GM23338 (cell line): Measurements from ENCODE around the gene CUEDC2. TPM values are rescaled to one million over a fixed set of nuclear protein-coding genes. Genes with fewer than 3 reads are reported as not detected.

Source experiments
- ATAC-seq: fragments of 200-7000 bp; cut with Tn5 transposase; 3 replicates; pipeline ENCODE4 v1.9.1; 2020
- DNase-seq: peaks from one replicate; pipeline ENCODE4 v3.0.0-alpha.2; 2015; ENCODE audit warnings: low spot score
- H2AFZ ChIP-seq: fragments of 200-600 bp; sonication (generic); 2 replicates; pipeline ENCODE4 v1.8.0; 2016; ENCODE audit warnings: antibody characterized with exemption, mild to moderate bottlenecking, moderate library complexity
- H3F3A ChIP-seq: fragments of 200-600 bp; sonication (generic); replicated peaks from 2 replicates; pipeline ENCODE4 v1.8.0; 2017; ENCODE audit warnings: antibody characterized with exemption, mixed run types, low read depth
- H3K27ac ChIP-seq: fragments of 200-600 bp; sonication (generic); 2 replicates; pipeline ENCODE4 v1.6.1; 2016; ENCODE audit warnings: low read depth
- H3K27me3 ChIP-seq: fragments of 200-600 bp; sonication (generic); 2 replicates; pipeline ENCODE4 v1.8.0; 2016; ENCODE audit warnings: mild to moderate bottlenecking, mixed run types, moderate library complexity; ENCODE audit not compliant: insufficient read depth
- H3K36me3 ChIP-seq: fragments of 200-600 bp; sonication (generic); 2 replicates; pipeline ENCODE4 v1.8.0; 2016; ENCODE audit warnings: mild to moderate bottlenecking; ENCODE audit not compliant: insufficient read depth
- H3K4me1 ChIP-seq: fragments of 200-600 bp; sonication (generic); 2 replicates; pipeline ENCODE4 v1.8.0; 2016; ENCODE audit warnings: mild to moderate bottlenecking, moderate library complexity; ENCODE audit not compliant: insufficient read depth
- H3K4me2 ChIP-seq: fragments of 200-600 bp; sonication (generic); 2 replicates; pipeline ENCODE4 v1.7.1; 2017; ENCODE audit warnings: mixed run types
- H3K4me3 ChIP-seq: fragments of 200-600 bp; sonication (generic); 2 replicates; pipeline ENCODE4 v1.6.1; 2016; ENCODE audit warnings: mixed run types
- H3K79me2 ChIP-seq: fragments of 200-600 bp; sonication (generic); replicated peaks from 2 replicates; pipeline ENCODE4 v1.8.0; 2017; ENCODE audit warnings: mild to moderate bottlenecking; ENCODE audit not compliant: insufficient read depth
- H3K9me2 ChIP-seq: fragments of 200-600 bp; sonication (generic); 2 replicates; pipeline ENCODE4 v1.8.0; 2017; ENCODE audit not compliant: insufficient read depth
- H4K20me1 ChIP-seq: fragments of 200-600 bp; sonication (generic); replicated peaks from 2 replicates; pipeline ENCODE4 v1.8.0; 2017; ENCODE audit warnings: mild to moderate bottlenecking; ENCODE audit not compliant: insufficient read depth
- H3K27ac Mint-ChIP-seq: 2 replicates; pipeline ENCODE4 v1.8.0; 2020; ENCODE audit warnings: inconsistent platforms, mild to moderate bottlenecking, moderate library complexity, mixed read lengths
- H3K27me3 Mint-ChIP-seq: 3 replicates; pipeline ENCODE4 v1.8.0; 2022; ENCODE audit warnings: low read depth, mild to moderate bottlenecking, moderate library complexity, mixed read lengths, inconsistent platforms; ENCODE audit not compliant: insufficient read depth, poor library complexity
- H3K36me3 Mint-ChIP-seq: 3 replicates; pipeline ENCODE4 v1.8.0; 2021; ENCODE audit warnings: low read depth, mild to moderate bottlenecking, inconsistent platforms, moderate library complexity, mixed read lengths
- H3K4me1 Mint-ChIP-seq: 3 replicates; pipeline ENCODE4 v1.8.0; 2020; ENCODE audit warnings: mild to moderate bottlenecking, inconsistent platforms, mixed read lengths
- H3K4me3 Mint-ChIP-seq: 3 replicates; pipeline ENCODE4 v1.8.0; 2021; ENCODE audit warnings: moderate library complexity, mild to moderate bottlenecking, inconsistent platforms, mixed read lengths
- H3K9me3 Mint-ChIP-seq: 3 replicates; pipeline ENCODE4 v1.8.0; 2020; ENCODE audit warnings: moderate library complexity, mild to moderate bottlenecking, inconsistent platforms, mixed read lengths
- CREB1 ChIP-seq: fragments of 250-450 bp; sonication (Bioruptor Pico); IDR thresholded peaks from 2 replicates; pipeline ENCODE4 v1.5.0; 2020; ENCODE audit warnings: low read depth, mild to moderate bottlenecking, moderate library complexity
- EZH2 ChIP-seq: fragments of 200-600 bp; sonication (generic); IDR thresholded peaks from one replicate; pipeline ENCODE4 v1.8.0; 2017; ENCODE audit warnings: antibody characterized with exemption, mild to moderate bottlenecking, low read depth; ENCODE audit not compliant: unreplicated experiment
- EZH2phosphoT487 ChIP-seq: fragments of 200-600 bp; sonication (generic); IDR thresholded peaks from one replicate; pipeline ENCODE4 v1.8.1; 2018; ENCODE audit warnings: antibody characterized with exemption; ENCODE audit not compliant: unreplicated experiment
- JUNB ChIP-seq: IDR thresholded peaks from one replicate; pipeline ENCODE4 v1.6.1; 2016; ENCODE audit warnings: antibody characterized with exemption; ENCODE audit not compliant: unreplicated experiment
- NANOG ChIP-seq: IDR thresholded peaks from 2 replicates; pipeline ENCODE4 v1.6.1; 2016; ENCODE audit warnings: antibody characterized with exemption, borderline replicate concordance
- POLR2AphosphoS5 ChIP-seq: IDR thresholded peaks from 2 replicates; pipeline ENCODE4 v1.6.1; 2016; ENCODE audit warnings: antibody characterized with exemption, low read depth
- STAT1 ChIP-seq: IDR thresholded peaks from one replicate; pipeline ENCODE4 v1.6.1; 2016; ENCODE audit warnings: antibody characterized with exemption; ENCODE audit not compliant: unreplicated experiment
- ZNF114 ChIP-seq: fragments of 250-450 bp; sonication (Bioruptor Pico); IDR thresholded peaks from 2 replicates; pipeline ENCODE4 v1.5.0; 2020; ENCODE audit warnings: mild to moderate bottlenecking, moderate library complexity
- ZNF331 ChIP-seq: fragments of 250-450 bp; sonication (Bioruptor Pico); IDR thresholded peaks from 2 replicates; pipeline ENCODE4 v1.5.0; 2020; ENCODE audit warnings: low read depth, mild to moderate bottlenecking, moderate library complexity
- polyA plus RNA-seq: library from polyadenylated mRNA; unstranded; fragments of >200 nt; fragmentation: Nextera tagmentation; extraction: Ambion mirVana; gene quantifications from 2 replicates; pipeline ENCODE4 v1.2.1, GENCODE V29; 2016
- total RNA-seq: library from RNA; depleted of rRNA; stranded (reverse); fragments of >200 nt; shearing (Covaris generic); gene quantifications from 2 replicates; pipeline ENCODE4 v1.2.3, GENCODE V29; 2014
- TF ChIP-seq, protein P1 (sequence below), 2 experiments: fragments of 200-600 bp in 1 of 2; sonication (generic) in 1 of 2; conservative IDR thresholded peaks; 2 replicates each; pipeline versions ENCODE4 v1.5.1 to v1.6.1; 2016 to 2017; ENCODE audit warnings: antibody characterized with exemption in 2 of 2, low read depth in 2 of 2, mild to moderate bottlenecking in 2 of 2, moderate library complexity in 1 of 2
- TF ChIP-seq, protein P2 (sequence below): IDR thresholded peaks from 2 replicates; pipeline ENCODE4 v1.6.1; 2016; ENCODE audit warnings: antibody characterized with exemption
- TF ChIP-seq, protein P3 (sequence below): IDR thresholded peaks from one replicate; pipeline ENCODE4 v1.6.1; 2018; ENCODE audit warnings: antibody characterized with exemption; ENCODE audit not compliant: unreplicated experiment
- TF ChIP-seq, protein P4 (sequence below): fragments of 250-450 bp; sonication (Bioruptor Pico); IDR thresholded peaks from 2 replicates; pipeline ENCODE4 v1.5.0; 2020; ENCODE audit warnings: mild to moderate bottlenecking, moderate library complexity

CUEDC2 gene
- total and polyA plus RNA-seq, 2 experiments from 2014 or later = 39.2 to 47.3 TPM

DNA sequence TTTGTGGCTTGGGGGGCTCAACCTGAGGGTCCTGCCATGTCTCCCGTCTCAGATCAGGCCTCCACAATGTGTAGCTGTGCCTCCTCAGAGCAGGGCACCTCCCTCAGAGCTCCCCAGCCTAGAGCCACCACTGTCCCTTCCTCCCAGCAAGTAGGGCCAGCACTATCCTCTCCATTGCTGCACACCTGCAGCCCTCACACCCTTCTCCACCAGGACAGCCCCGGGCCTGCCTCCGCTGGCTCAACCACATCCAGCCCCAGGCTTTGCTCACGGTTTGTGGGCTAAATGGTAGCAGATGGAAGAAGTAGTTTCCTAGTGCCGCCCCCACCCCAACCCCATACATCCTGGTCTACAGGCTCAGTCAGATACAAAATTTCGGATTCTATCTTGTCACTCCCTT is 26.7 kb downstream of the CUEDC2 start:
- H3K27me3 Mint-ChIP-seq = peaks cover 47% of the 10 kb centered on the region

More for the DNA sequence above, 26.7 kb downstream of the CUEDC2 start:
- no peaks in the 10 kb centered on the region for H3K9me2 ChIP-seq
- peaks cover 34% of the 10 kb centered on the region for H3K27me3 ChIP-seq
- peaks cover 12% of the 10 kb centered on the region for H3K4me1 Mint-ChIP-seq
- peaks cover 12% of the 10 kb centered on the region for H3F3A ChIP-seq
- ATAC-seq = no peak
- no peaks in the 10 kb centered on the region for H3K79me2 ChIP-seq
- H3K4me2 ChIP-seq = no peak overlapping the region
- DNase-seq = no peak
- no peak overlapping the region for H2AFZ ChIP-seq
- H3K36me3 ChIP-seq = no peaks in the 10 kb centered on the region
- H3K4me3 ChIP-seq = no peak overlapping the region
- peaks cover 2% of the 10 kb centered on the region; the same call in 1 of the 3 replicates for H3K36me3 Mint-ChIP-seq
- H3K9me3 Mint-ChIP-seq = no peaks in the 10 kb centered on the region
- H4K20me1 ChIP-seq = no peaks in the 10 kb centered on the region
- no peak overlapping the region for H3K27ac Mint-ChIP-seq
- peaks cover 10% of the 10 kb centered on the region for H3K4me1 ChIP-seq
- TF ChIP-seq, protein P1, sequence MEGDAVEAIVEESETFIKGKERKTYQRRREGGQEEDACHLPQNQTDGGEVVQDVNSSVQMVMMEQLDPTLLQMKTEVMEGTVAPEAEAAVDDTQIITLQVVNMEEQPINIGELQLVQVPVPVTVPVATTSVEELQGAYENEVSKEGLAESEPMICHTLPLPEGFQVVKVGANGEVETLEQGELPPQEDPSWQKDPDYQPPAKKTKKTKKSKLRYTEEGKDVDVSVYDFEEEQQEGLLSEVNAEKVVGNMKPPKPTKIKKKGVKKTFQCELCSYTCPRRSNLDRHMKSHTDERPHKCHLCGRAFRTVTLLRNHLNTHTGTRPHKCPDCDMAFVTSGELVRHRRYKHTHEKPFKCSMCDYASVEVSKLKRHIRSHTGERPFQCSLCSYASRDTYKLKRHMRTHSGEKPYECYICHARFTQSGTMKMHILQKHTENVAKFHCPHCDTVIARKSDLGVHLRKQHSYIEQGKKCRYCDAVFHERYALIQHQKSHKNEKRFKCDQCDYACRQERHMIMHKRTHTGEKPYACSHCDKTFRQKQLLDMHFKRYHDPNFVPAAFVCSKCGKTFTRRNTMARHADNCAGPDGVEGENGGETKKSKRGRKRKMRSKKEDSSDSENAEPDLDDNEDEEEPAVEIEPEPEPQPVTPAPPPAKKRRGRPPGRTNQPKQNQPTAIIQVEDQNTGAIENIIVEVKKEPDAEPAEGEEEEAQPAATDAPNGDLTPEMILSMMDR (conservative IDR thresholded peaks at IDR 0.05; ENCODE audit: low read depth in 2 of 2) = no peak
- TF ChIP-seq NANOG = no peak
- no peak for TF ChIP-seq STAT1
- no peak for TF ChIP-seq ZNF331
- no peak for TF ChIP-seq JUNB
- TF ChIP-seq, protein P2, sequence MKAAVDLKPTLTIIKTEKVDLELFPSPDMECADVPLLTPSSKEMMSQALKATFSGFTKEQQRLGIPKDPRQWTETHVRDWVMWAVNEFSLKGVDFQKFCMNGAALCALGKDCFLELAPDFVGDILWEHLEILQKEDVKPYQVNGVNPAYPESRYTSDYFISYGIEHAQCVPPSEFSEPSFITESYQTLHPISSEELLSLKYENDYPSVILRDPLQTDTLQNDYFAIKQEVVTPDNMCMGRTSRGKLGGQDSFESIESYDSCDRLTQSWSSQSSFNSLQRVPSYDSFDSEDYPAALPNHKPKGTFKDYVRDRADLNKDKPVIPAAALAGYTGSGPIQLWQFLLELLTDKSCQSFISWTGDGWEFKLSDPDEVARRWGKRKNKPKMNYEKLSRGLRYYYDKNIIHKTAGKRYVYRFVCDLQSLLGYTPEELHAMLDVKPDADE = no peak
- TF ChIP-seq, protein P3, sequence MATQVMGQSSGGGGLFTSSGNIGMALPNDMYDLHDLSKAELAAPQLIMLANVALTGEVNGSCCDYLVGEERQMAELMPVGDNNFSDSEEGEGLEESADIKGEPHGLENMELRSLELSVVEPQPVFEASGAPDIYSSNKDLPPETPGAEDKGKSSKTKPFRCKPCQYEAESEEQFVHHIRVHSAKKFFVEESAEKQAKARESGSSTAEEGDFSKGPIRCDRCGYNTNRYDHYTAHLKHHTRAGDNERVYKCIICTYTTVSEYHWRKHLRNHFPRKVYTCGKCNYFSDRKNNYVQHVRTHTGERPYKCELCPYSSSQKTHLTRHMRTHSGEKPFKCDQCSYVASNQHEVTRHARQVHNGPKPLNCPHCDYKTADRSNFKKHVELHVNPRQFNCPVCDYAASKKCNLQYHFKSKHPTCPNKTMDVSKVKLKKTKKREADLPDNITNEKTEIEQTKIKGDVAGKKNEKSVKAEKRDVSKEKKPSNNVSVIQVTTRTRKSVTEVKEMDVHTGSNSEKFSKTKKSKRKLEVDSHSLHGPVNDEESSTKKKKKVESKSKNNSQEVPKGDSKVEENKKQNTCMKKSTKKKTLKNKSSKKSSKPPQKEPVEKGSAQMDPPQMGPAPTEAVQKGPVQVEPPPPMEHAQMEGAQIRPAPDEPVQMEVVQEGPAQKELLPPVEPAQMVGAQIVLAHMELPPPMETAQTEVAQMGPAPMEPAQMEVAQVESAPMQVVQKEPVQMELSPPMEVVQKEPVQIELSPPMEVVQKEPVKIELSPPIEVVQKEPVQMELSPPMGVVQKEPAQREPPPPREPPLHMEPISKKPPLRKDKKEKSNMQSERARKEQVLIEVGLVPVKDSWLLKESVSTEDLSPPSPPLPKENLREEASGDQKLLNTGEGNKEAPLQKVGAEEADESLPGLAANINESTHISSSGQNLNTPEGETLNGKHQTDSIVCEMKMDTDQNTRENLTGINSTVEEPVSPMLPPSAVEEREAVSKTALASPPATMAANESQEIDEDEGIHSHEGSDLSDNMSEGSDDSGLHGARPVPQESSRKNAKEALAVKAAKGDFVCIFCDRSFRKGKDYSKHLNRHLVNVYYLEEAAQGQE = no peak
- no peak for TF ChIP-seq ZNF114 (CRISPR knock-in tag)
- no peak for TF ChIP-seq EZH2phosphoT487
- TF ChIP-seq CREB1 = no peak
- no peak for TF ChIP-seq EZH2
- TF ChIP-seq POLR2AphosphoS5 = no peak
- TF ChIP-seq, protein P4, sequence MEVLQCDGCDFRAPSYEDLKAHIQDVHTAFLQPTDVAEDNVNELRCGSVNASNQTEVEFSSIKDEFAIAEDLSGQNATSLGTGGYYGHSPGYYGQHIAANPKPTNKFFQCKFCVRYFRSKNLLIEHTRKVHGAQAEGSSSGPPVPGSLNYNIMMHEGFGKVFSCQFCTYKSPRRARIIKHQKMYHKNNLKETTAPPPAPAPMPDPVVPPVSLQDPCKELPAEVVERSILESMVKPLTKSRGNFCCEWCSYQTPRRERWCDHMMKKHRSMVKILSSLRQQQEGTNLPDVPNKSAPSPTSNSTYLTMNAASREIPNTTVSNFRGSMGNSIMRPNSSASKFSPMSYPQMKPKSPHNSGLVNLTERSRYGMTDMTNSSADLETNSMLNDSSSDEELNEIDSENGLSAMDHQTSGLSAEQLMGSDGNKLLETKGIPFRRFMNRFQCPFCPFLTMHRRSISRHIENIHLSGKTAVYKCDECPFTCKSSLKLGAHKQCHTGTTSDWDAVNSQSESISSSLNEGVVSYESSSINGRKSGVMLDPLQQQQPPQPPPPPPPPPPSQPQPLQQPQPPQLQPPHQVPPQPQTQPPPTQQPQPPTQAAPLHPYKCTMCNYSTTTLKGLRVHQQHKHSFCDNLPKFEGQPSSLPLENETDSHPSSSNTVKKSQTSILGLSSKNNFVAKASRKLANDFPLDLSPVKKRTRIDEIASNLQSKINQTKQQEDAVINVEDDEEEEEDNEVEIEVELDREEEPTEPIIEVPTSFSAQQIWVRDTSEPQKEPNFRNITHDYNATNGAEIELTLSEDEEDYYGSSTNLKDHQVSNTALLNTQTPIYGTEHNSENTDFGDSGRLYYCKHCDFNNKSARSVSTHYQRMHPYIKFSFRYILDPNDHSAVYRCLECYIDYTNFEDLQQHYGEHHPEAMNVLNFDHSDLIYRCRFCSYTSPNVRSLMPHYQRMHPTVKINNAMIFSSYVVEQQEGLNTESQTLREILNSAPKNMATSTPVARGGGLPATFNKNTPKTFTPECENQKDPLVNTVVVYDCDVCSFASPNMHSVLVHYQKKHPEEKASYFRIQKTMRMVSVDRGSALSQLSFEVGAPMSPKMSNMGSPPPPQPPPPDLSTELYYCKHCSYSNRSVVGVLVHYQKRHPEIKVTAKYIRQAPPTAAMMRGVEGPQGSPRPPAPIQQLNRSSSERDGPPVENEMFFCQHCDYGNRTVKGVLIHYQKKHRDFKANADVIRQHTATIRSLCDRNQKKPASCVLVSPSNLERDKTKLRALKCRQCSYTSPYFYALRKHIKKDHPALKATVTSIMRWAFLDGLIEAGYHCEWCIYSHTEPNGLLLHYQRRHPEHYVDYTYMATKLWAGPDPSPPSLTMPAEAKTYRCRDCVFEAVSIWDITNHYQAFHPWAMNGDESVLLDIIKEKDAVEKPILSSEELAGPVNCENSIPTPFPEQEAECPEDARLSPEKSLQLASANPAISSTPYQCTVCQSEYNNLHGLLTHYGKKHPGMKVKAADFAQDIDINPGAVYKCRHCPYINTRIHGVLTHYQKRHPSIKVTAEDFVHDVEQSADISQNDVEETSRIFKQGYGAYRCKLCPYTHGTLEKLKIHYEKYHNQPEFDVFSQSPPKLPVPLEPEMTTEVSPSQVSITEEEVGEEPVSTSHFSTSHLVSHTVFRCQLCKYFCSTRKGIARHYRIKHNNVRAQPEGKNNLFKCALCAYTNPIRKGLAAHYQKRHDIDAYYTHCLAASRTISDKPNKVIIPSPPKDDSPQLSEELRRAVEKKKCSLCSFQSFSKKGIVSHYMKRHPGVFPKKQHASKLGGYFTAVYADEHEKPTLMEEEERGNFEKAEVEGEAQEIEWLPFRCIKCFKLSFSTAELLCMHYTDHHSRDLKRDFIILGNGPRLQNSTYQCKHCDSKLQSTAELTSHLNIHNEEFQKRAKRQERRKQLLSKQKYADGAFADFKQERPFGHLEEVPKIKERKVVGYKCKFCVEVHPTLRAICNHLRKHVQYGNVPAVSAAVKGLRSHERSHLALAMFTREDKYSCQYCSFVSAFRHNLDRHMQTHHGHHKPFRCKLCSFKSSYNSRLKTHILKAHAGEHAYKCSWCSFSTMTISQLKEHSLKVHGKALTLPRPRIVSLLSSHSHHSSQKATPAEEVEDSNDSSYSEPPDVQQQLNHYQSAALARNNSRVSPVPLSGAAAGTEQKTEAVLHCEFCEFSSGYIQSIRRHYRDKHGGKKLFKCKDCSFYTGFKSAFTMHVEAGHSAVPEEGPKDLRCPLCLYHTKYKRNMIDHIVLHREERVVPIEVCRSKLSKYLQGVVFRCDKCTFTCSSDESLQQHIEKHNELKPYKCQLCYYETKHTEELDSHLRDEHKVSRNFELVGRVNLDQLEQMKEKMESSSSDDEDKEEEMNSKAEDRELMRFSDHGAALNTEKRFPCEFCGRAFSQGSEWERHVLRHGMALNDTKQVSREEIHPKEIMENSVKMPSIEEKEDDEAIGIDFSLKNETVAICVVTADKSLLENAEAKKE (CRISPR knock-in tag) = no peak
- H3K27ac ChIP-seq = no peak overlapping the region
- H3K4me3 Mint-ChIP-seq = no peak overlapping the region
